Astrocyte of the spinal cord (primary cell): ENCODE data around the gene GAD2.

Source experiments
- DNase-seq: peaks from one replicate; pipeline ENCODE4 v3.0.0; 2011; ENCODE audit warnings: low read depth, low spot score
- H3K4me3 ChIP-seq: 2 replicates; pipeline ENCODE4 v1.5.1; 2011; ENCODE audit warnings: low read depth, mild to moderate bottlenecking, low read length, moderate library complexity
- in situ Hi-C: cut with HindIII; loops from 2 replicates; pipeline ENCODE4 v1.10.0; 2017; ENCODE audit warnings: low sequenced_read_pairs
- TF ChIP-seq, protein P1 (sequence below): IDR thresholded peaks from 2 replicates; pipeline ENCODE4 v1.5.1; 2012; ENCODE audit warnings: low read depth, mild to moderate bottlenecking, low read length, inconsistent platforms

The GAD2 gene

DNA sequence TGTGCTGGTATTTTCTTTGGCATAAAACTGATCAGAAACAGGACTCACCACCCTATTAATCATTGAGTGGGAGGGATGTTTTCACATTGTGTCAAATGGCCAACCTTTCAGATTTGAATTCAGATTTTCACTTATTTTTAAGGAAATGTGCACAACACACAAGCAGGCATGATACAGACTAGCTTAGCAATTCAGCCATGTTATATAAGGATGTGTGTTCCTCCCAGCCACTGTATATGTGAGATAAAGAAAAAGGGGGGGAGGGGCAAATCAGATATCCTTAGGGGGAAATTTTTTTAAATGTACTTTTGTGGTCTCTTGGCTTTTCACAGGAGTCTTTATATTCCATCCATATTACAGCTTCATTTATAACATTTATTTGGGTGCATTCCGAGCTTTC, 3.1 kb downstream of the GAD2 start:
- DNase-seq, result no peak
- in situ Hi-C loops, result no loop called here
- no peak overlapping the region for H3K4me3 ChIP-seq
- TF ChIP-seq, protein P1, sequence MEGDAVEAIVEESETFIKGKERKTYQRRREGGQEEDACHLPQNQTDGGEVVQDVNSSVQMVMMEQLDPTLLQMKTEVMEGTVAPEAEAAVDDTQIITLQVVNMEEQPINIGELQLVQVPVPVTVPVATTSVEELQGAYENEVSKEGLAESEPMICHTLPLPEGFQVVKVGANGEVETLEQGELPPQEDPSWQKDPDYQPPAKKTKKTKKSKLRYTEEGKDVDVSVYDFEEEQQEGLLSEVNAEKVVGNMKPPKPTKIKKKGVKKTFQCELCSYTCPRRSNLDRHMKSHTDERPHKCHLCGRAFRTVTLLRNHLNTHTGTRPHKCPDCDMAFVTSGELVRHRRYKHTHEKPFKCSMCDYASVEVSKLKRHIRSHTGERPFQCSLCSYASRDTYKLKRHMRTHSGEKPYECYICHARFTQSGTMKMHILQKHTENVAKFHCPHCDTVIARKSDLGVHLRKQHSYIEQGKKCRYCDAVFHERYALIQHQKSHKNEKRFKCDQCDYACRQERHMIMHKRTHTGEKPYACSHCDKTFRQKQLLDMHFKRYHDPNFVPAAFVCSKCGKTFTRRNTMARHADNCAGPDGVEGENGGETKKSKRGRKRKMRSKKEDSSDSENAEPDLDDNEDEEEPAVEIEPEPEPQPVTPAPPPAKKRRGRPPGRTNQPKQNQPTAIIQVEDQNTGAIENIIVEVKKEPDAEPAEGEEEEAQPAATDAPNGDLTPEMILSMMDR, result no peak

- no peak for DNase-seq
- no peak overlapping the region for H3K4me3 ChIP-seq
- in situ Hi-C loops, result no loop called here
- TF ChIP-seq, protein P1, result no peak
These were observed 4.3 kb downstream of the GAD2 start for GRCh38 chr10:26220901-26221300.

GRCh38 chr10:26221541-26221940, 5.0 kb downstream of the GAD2 start:
- TF ChIP-seq, protein P1, result no peak
- no peak for DNase-seq
- in situ Hi-C loops, result no loop called here
- H3K4me3 ChIP-seq, result no peak overlapping the region

GRCh38 chr10:26222563-26222962, 6.0 kb downstream of the GAD2 start:
- no peak for DNase-seq
- in situ Hi-C loops, result no loop called here
- TF ChIP-seq, protein P1, result no peak
- H3K4me3 ChIP-seq, result no peak overlapping the region

DNA sequence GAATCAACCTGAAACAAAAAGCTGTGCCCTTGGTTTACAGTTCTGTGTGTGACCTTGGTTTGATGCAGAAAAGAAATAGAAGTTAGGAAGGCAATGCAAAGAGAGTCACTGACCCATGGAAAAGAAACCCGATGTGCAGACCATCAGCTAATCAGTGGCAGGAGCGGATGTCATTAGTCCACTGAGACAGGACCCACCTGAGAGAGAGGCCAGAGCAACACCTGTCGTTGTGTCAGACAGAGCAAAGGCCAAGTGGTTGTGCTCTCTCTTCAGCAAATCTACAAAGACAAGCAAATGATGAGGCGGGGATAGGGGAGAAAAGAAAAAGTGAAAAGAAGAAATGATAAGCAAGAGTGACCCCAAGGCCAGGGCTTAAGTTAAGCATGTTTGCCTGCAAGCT, 8.7 kb downstream of the GAD2 start:
- no peak for DNase-seq
- in situ Hi-C loops, result no loop called here

GRCh38 chr10:26227786-26228185, 11.2 kb downstream of the GAD2 start:
- TF ChIP-seq, protein P1, result no peak
- no peak for DNase-seq
- in situ Hi-C loops, result no loop called here
- H3K4me3 ChIP-seq, result no peak overlapping the region

More for the DNA sequence above, 8.7 kb downstream of the GAD2 start:
- no peak overlapping the region for H3K4me3 ChIP-seq
- TF ChIP-seq, protein P1, result no peak

DNA sequence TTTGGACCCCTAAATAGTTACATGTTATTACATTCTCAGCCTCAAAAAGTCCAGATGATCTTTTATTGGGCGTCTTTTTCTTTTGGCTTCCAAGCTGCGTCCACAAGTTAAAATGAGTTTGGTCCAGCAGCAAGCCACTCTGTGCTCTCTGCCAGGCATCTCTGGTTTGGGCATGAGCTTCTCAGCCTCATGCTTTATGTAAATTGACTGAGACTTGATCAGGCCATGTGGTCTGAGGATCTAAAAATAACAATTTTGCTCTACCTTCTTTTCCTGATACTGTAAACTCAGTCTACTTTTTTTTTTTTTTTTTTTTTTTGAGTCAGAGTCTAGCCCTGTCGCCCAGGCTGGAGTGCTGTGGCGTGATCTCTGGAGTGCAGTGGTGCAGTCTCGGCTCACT, 15.6 kb downstream of the GAD2 start:
- in situ Hi-C loops, result no loop called here

More for the DNA sequence above, 15.6 kb downstream of the GAD2 start:
- TF ChIP-seq, protein P1, result no peak
- no peak overlapping the region for H3K4me3 ChIP-seq
- no peak for DNase-seq
